Skeletal muscle satellite cell (primary cell): ENCODE data around the gene STAMBPL1.
A peak's percentile ranks its signal among the peaks of the same experiment; 100 is the strongest.

Experiments
- H3K27me3 ChIP-seq: 2 replicates; pipeline ENCODE4 v1.7.0; 2013; ENCODE audit warnings: low read length; ENCODE audit not compliant: control insufficient read depth, insufficient read depth
- H3K36me3 ChIP-seq: 2 replicates; pipeline ENCODE4 v1.7.0; 2013; ENCODE audit warnings: mild to moderate bottlenecking, control low read depth, low read length; ENCODE audit not compliant: insufficient read depth
- H3K4me1 ChIP-seq: 2 replicates; pipeline ENCODE4 v1.7.0; 2013; ENCODE audit warnings: low read length; ENCODE audit not compliant: control insufficient read depth, insufficient read depth
- H3K4me2 ChIP-seq: 2 replicates; pipeline ENCODE4 v1.7.0; 2013; ENCODE audit warnings: mild to moderate bottlenecking, low read length
- H3K4me3 ChIP-seq: 2 replicates; pipeline ENCODE4 v1.7.0; 2013; ENCODE audit warnings: low read length
- H3K9ac ChIP-seq: 2 replicates; pipeline ENCODE4 v1.7.0; 2013; ENCODE audit warnings: mild to moderate bottlenecking, low read depth, low read length, moderate library complexity
- H3K9me3 ChIP-seq: replicated peaks from 2 replicates; pipeline ENCODE4 v1.7.0; 2013; ENCODE audit warnings: mild to moderate bottlenecking, control low read depth, low read length

Gene STAMBPL1

DNA sequence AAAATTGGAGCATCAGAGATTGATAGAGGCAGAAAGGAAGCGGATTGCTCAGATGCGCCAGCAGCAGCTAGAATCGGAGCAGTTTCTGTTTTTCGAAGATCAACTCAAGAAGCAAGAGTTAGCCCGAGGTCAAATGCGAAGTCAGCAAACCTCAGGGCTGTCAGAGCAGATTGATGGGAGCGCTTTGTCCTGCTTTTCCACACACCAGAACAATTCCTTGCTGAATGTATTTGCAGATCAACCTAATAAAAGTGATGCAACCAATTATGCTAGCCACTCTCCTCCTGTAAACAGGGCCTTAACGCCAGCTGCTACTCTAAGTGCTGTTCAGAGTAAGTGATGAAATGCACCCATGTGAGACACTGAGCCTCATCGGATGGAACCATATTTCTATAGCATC lies 33.1 kb downstream of the STAMBPL1 start:
- peak overlapping the region; percentile 34 for H3K4me2 ChIP-seq
- H3K36me3 ChIP-seq = peaks cover 12% of the 10 kb centered on the region
- H3K4me1 ChIP-seq = no peaks in the 10 kb centered on the region
- H3K9ac ChIP-seq = no peak overlapping the region
- H3K4me3 ChIP-seq = no peak overlapping the region
- H3K27me3 ChIP-seq = no peaks in the 10 kb centered on the region
- H3K9me3 ChIP-seq = no peaks in the 10 kb centered on the region

DNA sequence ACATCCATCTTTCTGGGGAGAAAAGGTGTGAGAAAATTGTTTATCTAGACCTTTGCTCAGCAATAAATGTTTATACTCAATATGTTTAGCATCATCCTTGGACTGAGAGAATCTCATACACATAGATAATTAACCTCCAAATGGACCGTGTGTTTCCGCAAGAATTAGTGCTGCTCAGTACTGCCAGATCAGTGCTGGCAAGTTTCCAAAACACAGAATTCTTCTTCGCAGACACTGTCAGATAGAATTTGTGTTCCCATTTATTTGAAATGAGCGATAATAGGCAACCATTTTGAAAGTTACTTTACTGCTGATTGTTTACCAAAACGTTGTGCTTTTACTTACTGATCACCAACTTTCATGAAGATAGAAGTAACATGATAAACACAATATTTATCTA lies 33.7 kb downstream of the STAMBPL1 start:
- Histone ChIP-seq H3K4me3 (no peak overlapping the region), H3K4me2 (no peak overlapping the region), H3K4me1 (no peaks in the 10 kb centered on the region), H3K9me3 (no peaks in the 10 kb centered on the region), H3K36me3 (peaks cover 6% of the 10 kb centered on the region), H3K9ac (no peak overlapping the region), H3K27me3 (no peaks in the 10 kb centered on the region)

DNA sequence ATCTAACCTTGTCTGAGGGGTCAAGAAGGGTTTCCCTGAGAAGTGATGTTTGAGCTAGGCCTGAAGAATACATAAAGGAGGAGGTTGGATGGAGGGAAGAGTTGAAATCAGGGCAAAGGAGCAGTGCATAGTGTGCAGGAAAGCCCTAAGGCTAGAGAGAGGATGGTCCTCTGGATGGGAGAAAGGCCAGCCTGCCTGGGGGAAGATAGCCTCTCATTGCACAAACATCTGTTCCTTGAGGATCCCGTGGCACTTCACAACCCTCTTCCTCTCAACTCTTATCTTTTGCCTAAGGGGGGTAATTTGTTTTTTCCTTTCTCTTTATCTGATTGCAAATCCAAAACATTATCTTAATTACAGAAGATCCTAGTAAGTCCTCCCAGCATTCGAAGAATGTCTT lies 35.7 kb downstream of the STAMBPL1 start:
- H3K4me3 ChIP-seq = no peak overlapping the region
- no peaks in the 10 kb centered on the region for H3K9me3 ChIP-seq
- no peaks in the 10 kb centered on the region for H3K27me3 ChIP-seq
- peaks cover 9% of the 10 kb centered on the region for H3K36me3 ChIP-seq
- H3K4me2 ChIP-seq = no peak overlapping the region
- no peak overlapping the region for H3K9ac ChIP-seq
- H3K4me1 ChIP-seq = peaks cover 9% of the 10 kb centered on the region

DNA sequence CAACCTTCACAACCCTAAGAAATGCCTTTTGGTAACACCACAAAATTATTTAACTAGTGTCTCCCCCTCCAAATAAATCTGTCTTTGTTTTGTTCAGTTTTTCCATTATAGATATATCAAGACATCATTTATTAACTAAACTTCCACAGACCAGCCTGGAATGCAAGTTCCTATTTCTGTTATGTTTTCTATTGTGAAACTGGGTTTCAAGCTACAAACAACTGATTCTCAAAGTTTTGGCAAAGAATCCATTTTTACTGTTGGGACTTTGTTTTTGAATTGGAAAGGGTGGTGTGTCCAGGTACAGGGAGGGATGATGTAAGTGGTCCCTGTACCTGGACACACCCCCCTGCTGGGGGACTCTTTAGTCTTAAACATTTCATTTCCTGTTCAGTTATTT lies 36.2 kb downstream of the STAMBPL1 start:
- Histone ChIP-seq H3K4me2 (no peak overlapping the region), H3K9ac (no peak overlapping the region), H3K36me3 (peaks cover 10% of the 10 kb centered on the region), H3K27me3 (no peaks in the 10 kb centered on the region), H3K4me1 (peaks cover 9% of the 10 kb centered on the region), H3K9me3 (no peaks in the 10 kb centered on the region), H3K4me3 (no peak overlapping the region)

DNA sequence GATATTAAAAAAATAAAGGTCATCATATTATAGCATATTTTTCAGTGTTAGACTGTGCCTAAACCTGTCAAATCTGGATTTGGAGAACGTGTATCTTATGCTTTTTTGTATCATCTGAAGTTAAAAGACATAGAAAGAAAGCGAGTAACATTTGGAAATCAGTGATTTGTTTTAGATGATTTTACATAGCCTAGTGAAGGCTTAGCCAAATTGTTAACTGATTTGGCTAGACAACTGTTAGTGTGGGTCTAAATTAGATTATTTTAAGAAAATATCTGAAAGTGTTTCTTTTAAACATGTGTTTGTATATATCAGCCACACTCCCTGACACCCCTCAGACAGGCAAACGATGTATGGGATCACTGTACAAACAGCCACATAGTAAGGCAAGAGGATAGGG lies 36.9 kb downstream of the STAMBPL1 start:
- Histone ChIP-seq H3K9ac (no peak overlapping the region), H3K4me1 (peaks cover 9% of the 10 kb centered on the region), H3K27me3 (no peaks in the 10 kb centered on the region), H3K36me3 (peaks cover 12% of the 10 kb centered on the region), H3K4me2 (no peak overlapping the region), H3K4me3 (no peak overlapping the region), H3K9me3 (no peaks in the 10 kb centered on the region)

- H3K36me3 ChIP-seq = peaks cover 12% of the 10 kb centered on the region
- no peak overlapping the region for H3K4me2 ChIP-seq
- H3K4me3 ChIP-seq = no peak overlapping the region
- no peaks in the 10 kb centered on the region for H3K27me3 ChIP-seq
- H3K9me3 ChIP-seq = no peaks in the 10 kb centered on the region
- no peak overlapping the region for H3K9ac ChIP-seq
- peaks cover 9% of the 10 kb centered on the region for H3K4me1 ChIP-seq
These were observed 38.3 kb downstream of the STAMBPL1 start for GRCh38 chr10:88918191-88918905.

- no peaks in the 10 kb centered on the region for H3K27me3 ChIP-seq
- no peak overlapping the region for H3K4me2 ChIP-seq
- peaks cover 9% of the 10 kb centered on the region for H3K4me1 ChIP-seq
These were observed 39.0 kb downstream of the STAMBPL1 start for GRCh38 chr10:88919041-88919440.

DNA sequence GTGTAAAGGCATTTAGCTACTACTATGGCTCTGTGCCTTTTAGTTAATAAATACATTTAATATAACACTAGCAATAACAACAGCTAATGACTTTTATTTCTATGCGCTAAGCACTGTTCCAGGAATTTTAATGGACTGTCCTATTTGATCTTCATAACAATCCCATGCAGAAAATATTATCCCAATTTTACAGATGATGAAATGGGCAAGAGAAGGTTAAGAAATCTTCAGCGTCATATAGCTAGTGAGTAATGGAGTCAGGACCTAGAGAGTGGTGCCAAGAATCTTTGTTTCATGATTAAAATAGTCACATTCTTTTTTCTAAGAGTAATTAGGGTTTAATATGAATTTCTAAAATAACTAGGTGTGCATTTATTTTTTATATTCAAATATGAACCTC lies 40.2 kb downstream of the STAMBPL1 start:
- H3K36me3 ChIP-seq = peaks cover 23% of the 10 kb centered on the region
- H3K9me3 ChIP-seq = no peaks in the 10 kb centered on the region
- H3K4me1 ChIP-seq = peaks cover 9% of the 10 kb centered on the region
- no peak overlapping the region for H3K9ac ChIP-seq
- H3K4me3 ChIP-seq = no peak overlapping the region
- H3K27me3 ChIP-seq = no peaks in the 10 kb centered on the region
- no peak overlapping the region for H3K4me2 ChIP-seq

More at GRCh38 chr10:88919041-88919440, 39.0 kb downstream of the STAMBPL1 start:
- Histone ChIP-seq H3K36me3 (peaks cover 14% of the 10 kb centered on the region), H3K9me3 (no peaks in the 10 kb centered on the region), H3K4me3 (no peak overlapping the region), H3K9ac (no peak overlapping the region)

DNA sequence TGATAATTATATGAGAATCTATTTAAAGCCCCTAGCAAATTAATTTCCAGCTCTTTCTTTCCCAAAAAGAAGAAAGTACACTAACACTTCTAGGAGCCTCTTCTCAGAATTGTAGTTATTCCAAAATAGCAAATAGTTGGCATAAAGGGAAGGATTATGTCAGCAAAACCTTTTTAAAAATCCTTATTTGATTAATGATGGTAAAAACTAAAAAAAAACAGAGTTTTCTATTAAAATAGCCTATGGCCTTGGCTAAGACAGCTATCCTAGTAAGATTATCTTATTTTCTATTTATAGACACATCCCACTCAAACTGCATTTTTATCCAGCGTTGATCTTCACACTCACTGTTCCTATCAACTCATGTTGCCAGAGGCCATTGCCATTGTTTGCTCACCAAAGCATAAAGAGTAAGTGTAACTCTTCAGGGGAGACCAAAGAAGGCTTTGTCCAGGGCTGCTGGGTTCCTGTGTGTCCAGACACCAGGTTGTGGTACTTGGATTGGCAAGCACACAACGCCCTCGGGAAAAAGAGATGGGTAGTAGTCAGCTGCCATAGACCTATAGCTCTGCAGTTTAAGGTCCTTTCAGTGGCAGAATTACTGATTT lies 41.0 kb downstream of the STAMBPL1 start:
- H3K4me3 ChIP-seq = no peak overlapping the region
- H3K27me3 ChIP-seq = no peaks in the 10 kb centered on the region
- peaks cover 10% of the 10 kb centered on the region for H3K4me1 ChIP-seq
- no peaks in the 10 kb centered on the region for H3K9me3 ChIP-seq
- H3K4me2 ChIP-seq = no peak overlapping the region
- peaks cover 24% of the 10 kb centered on the region for H3K36me3 ChIP-seq
- no peak overlapping the region for H3K9ac ChIP-seq

GRCh38 chr10:88922041-88922440 lies 42.0 kb downstream of the STAMBPL1 start:
- no peak overlapping the region for H3K4me2 ChIP-seq
- no peak overlapping the region for H3K9ac ChIP-seq
- no peak overlapping the region for H3K4me3 ChIP-seq
- no peaks in the 10 kb centered on the region for H3K27me3 ChIP-seq
- H3K4me1 ChIP-seq = peaks cover 18% of the 10 kb centered on the region
- H3K36me3 ChIP-seq = peaks cover 24% of the 10 kb centered on the region
- no peaks in the 10 kb centered on the region for H3K9me3 ChIP-seq

- Histone ChIP-seq H3K9ac (no peak overlapping the region), H3K4me1 (peaks cover 23% of the 10 kb centered on the region), H3K9me3 (no peaks in the 10 kb centered on the region), H3K27me3 (no peaks in the 10 kb centered on the region), H3K4me3 (no peak overlapping the region), H3K36me3 (peaks cover 20% of the 10 kb centered on the region), H3K4me2 (no peak overlapping the region)
These were observed 43.5 kb downstream of the STAMBPL1 start for GRCh38 chr10:88923520-88923919.
